ENCODE measurements around the gene SHC2. TPM values are rescaled to one million over a fixed set of nuclear protein-coding genes. Genes with fewer than 3 reads are reported as not detected.
A peak's percentile ranks its signal among the peaks of the same experiment; 100 is the strongest.

Gene SHC2
- total RNA-seq, 2 experiments from 2014 or later, result 0.36 to 0.42 TPM

GRCh38 chr19:488505-489417 lies 27.9 kb upstream of the SHC2 start:
- no peaks in the 10 kb centered on the region for H3K36me3 ChIP-seq (ENCODE audit: insufficient read depth, low read length)
- H3K9me3 Mint-ChIP-seq, result no peaks in the 10 kb centered on the region
- intact Hi-C loops (cut with DNase I, micrococcal nuclease), result loop anchor here (1.0 to 5.0 kb wide), 3 partner anchors 18 to 146 kb away; partner anchors contain the start of genes MIER2 (in 1 of the 2) and TPGS1 (in 1 of the 2)
- H3K27me3 ChIP-seq (ENCODE audit: control insufficient read depth in 1 of 2, insufficient read depth in 2 of 2, low read length in 2 of 2), result peaks cover 8 to 11% of the 10 kb centered on the region in 2 experiments
- ChIA-PET POLR2A (interaction anchor here (0.9 to 1.4 kb wide), 5 partner anchors 9 to 145 kb away, joined by 3 to 34 read pairs (median 7); partner anchors contain the start of genes POLRMT and TPGS1), CTCF (interaction anchor here (1.2 to 4.1 kb wide), 3 partner anchors 9 to 22 kb away, joined by 3 to 29 read pairs (median 25); no protein-coding TSS in a partner anchor)
- ATAC-seq (ENCODE audit: poor library complexity) (peak; percentile 96), DNase-seq (peak; percentile 85 to 97 (median 92))
- H3K27ac ChIP-seq (ENCODE audit: low read depth in 1 of 2, low read length in 2 of 2), result peak overlapping the region; percentile 74 to 79
- peak overlapping the region; percentile 65 for H3K4me3 ChIP-seq (ENCODE audit: low read length)
- H3K27me3 Mint-ChIP-seq, result peaks cover 16% of the 10 kb centered on the region
- no peaks in the 10 kb centered on the region for H3K4me1 Mint-ChIP-seq (ENCODE audit: low read depth)
- peak overlapping the region; percentile 69 for H3K4me3 Mint-ChIP-seq
- H3K27ac Mint-ChIP-seq, result peak overlapping the region; percentile 42
- TF ChIP-seq, protein P1, sequence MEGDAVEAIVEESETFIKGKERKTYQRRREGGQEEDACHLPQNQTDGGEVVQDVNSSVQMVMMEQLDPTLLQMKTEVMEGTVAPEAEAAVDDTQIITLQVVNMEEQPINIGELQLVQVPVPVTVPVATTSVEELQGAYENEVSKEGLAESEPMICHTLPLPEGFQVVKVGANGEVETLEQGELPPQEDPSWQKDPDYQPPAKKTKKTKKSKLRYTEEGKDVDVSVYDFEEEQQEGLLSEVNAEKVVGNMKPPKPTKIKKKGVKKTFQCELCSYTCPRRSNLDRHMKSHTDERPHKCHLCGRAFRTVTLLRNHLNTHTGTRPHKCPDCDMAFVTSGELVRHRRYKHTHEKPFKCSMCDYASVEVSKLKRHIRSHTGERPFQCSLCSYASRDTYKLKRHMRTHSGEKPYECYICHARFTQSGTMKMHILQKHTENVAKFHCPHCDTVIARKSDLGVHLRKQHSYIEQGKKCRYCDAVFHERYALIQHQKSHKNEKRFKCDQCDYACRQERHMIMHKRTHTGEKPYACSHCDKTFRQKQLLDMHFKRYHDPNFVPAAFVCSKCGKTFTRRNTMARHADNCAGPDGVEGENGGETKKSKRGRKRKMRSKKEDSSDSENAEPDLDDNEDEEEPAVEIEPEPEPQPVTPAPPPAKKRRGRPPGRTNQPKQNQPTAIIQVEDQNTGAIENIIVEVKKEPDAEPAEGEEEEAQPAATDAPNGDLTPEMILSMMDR (IDR thresholded peaks at IDR 0.05), result no peak
- no peaks in the 10 kb centered on the region for H3K36me3 Mint-ChIP-seq (ENCODE audit: low read depth)
- H3K4me1 ChIP-seq (ENCODE audit: insufficient read depth, low read length), result peaks cover 15% of the 10 kb centered on the region
- H3K9me3 ChIP-seq (ENCODE audit: control insufficient read depth in 1 of 2, insufficient read depth in 1 of 2, low read length in 2 of 2), result peaks cover 0 to 21% of the 10 kb centered on the region in 2 experiments

GRCh38 chr19:485583-486236 lies 24.9 kb upstream of the SHC2 start:
- H3K4me3 Mint-ChIP-seq, result peak overlapping the region; percentile 60
- Histone ChIP-seq H3K4me3 (ENCODE audit: low read length) (no peak overlapping the region), H3K9me3 (ENCODE audit: control insufficient read depth in 1 of 2, insufficient read depth in 1 of 2, low read length in 2 of 2) (peaks cover 5 to 23% of the 10 kb centered on the region in 2 experiments), H3K27ac (ENCODE audit: low read depth in 1 of 2, low read length in 2 of 2) (no peak overlapping the region), H3K36me3 (ENCODE audit: insufficient read depth, low read length) (no peaks in the 10 kb centered on the region), H3K4me1 (ENCODE audit: insufficient read depth, low read length) (peaks cover 15% of the 10 kb centered on the region), H3K27me3 (ENCODE audit: control insufficient read depth in 1 of 2, insufficient read depth in 2 of 2, low read length in 2 of 2) (peaks cover 10 to 11% of the 10 kb centered on the region in 2 experiments)
- H3K27ac Mint-ChIP-seq, result peak overlapping the region; percentile 33
- no peaks in the 10 kb centered on the region for H3K4me1 Mint-ChIP-seq (ENCODE audit: low read depth)
- ChIA-PET POLR2A (no interaction called here), CTCF (interaction anchor here (4.1 kb wide), 1 partner anchor 25 kb away, joined by 29 read pairs; no protein-coding TSS in a partner anchor)
- ATAC-seq (ENCODE audit: poor library complexity), result no peak
- DNase-seq, result no peak
- H3K9me3 Mint-ChIP-seq, result no peaks in the 10 kb centered on the region
- TF ChIP-seq, protein P1 (IDR thresholded peaks at IDR 0.05), result no peak
- H3K36me3 Mint-ChIP-seq (ENCODE audit: low read depth), result no peaks in the 10 kb centered on the region
- peaks cover 16% of the 10 kb centered on the region for H3K27me3 Mint-ChIP-seq
- intact Hi-C loops (cut with DNase I, micrococcal nuclease), result loop anchor here in 1 of 2 experiments (5.0 kb wide), 1 partner anchor 143 kb away; the partner anchor contains the start of gene MIER2

GRCh38 chr19:485077-485476 lies 24.2 kb upstream of the SHC2 start:
- H3K4me3 Mint-ChIP-seq, result no peak overlapping the region
- Histone ChIP-seq H3K9me3 (ENCODE audit: control insufficient read depth in 1 of 2, insufficient read depth in 1 of 2, low read length in 2 of 2) (peaks cover 5 to 28% of the 10 kb centered on the region in 2 experiments), H3K27me3 (ENCODE audit: control insufficient read depth in 1 of 2, insufficient read depth in 2 of 2, low read length in 2 of 2) (peaks cover 10 to 11% of the 10 kb centered on the region in 2 experiments), H3K4me1 (ENCODE audit: insufficient read depth, low read length) (peaks cover 15% of the 10 kb centered on the region), H3K36me3 (ENCODE audit: insufficient read depth, low read length) (no peaks in the 10 kb centered on the region), H3K4me3 (ENCODE audit: low read length) (no peak overlapping the region), H3K27ac (ENCODE audit: low read depth in 1 of 2, low read length in 2 of 2) (no peak overlapping the region)
- TF ChIP-seq, protein P1 (IDR thresholded peaks at IDR 0.05), result no peak
- no peak for ATAC-seq (ENCODE audit: poor library complexity)
- intact Hi-C loops (cut with DNase I, micrococcal nuclease), result loop anchor here in 1 of 2 experiments (5.0 kb wide), 1 partner anchor 143 kb away; the partner anchor contains the start of gene MIER2
- no peak for DNase-seq
- peaks cover 6% of the 10 kb centered on the region for H3K36me3 Mint-ChIP-seq (ENCODE audit: low read depth)
- POLR2A ChIA-PET, result no interaction called here
- H3K27me3 Mint-ChIP-seq, result peaks cover 20% of the 10 kb centered on the region
- CTCF ChIA-PET, result no interaction called here
- no peak overlapping the region for H3K27ac Mint-ChIP-seq
- peaks cover 5% of the 10 kb centered on the region for H3K4me1 Mint-ChIP-seq (ENCODE audit: low read depth)
- no peaks in the 10 kb centered on the region for H3K9me3 Mint-ChIP-seq

Measured in CD4-positive, alpha-beta T cell (primary cell).